ENCODE results near the gene CEBPE.

The CEBPE gene

GRCh38 chr14:23143911-23144310, 24.9 kb upstream of the CEBPE start:
- DNase-seq = no peak
- ATAC-seq = no peak

GRCh38 chr14:23142826-23143225, 23.8 kb upstream of the CEBPE start:
- DNase-seq = no peak
- no peak for ATAC-seq

GRCh38 chr14:23141706-23142444, 22.8 kb upstream of the CEBPE start:
- no peak for DNase-seq

GRCh38 chr14:23140371-23140770, 21.3 kb upstream of the CEBPE start:
- ATAC-seq (no peak), DNase-seq (no peak)

More at GRCh38 chr14:23141706-23142444, 22.8 kb upstream of the CEBPE start:
- ATAC-seq = no peak

GRCh38 chr14:23139874-23140273, 20.8 kb upstream of the CEBPE start:
- DNase-seq = no peak
- no peak for ATAC-seq

GRCh38 chr14:23137813-23138535, 18.9 kb upstream of the CEBPE start:
- DNase-seq (no peak), ATAC-seq (no peak)

- ATAC-seq = no peak
- DNase-seq = no peak
Observed at GRCh38 chr14:23137192-23137812, 18.2 kb upstream of the CEBPE start.

GRCh38 chr14:23136566-23137133, 17.6 kb upstream of the CEBPE start:
- no peak for DNase-seq
- no peak for ATAC-seq

GRCh38 chr14:23132970-23133369, 13.9 kb upstream of the CEBPE start:
- DNase-seq (no peak), ATAC-seq (no peak)

- peak; percentile 44 for ATAC-seq
- DNase-seq = no peak
Observed at GRCh38 chr14:23131482-23131881, 12.4 kb upstream of the CEBPE start.

- ATAC-seq = no peak
- DNase-seq = no peak
Observed at GRCh38 chr14:23130871-23131270, 11.8 kb upstream of the CEBPE start.

- DNase-seq (no peak), ATAC-seq (no peak)
Observed at GRCh38 chr14:23129759-23130316, 10.8 kb upstream of the CEBPE start.

GRCh38 chr14:23128969-23129758, 10.1 kb upstream of the CEBPE start:
- DNase-seq = no peak
- no peak for ATAC-seq

- DNase-seq (no peak), ATAC-seq (no peak)
Observed at GRCh38 chr14:23127861-23128260, 8.8 kb upstream of the CEBPE start.

- DNase-seq (no peak), ATAC-seq (no peak)
Observed at GRCh38 chr14:23126548-23127278, 7.7 kb upstream of the CEBPE start.

GRCh38 chr14:23125933-23126524, 7.0 kb upstream of the CEBPE start:
- ATAC-seq (no peak), DNase-seq (no peak)

- no peak for ATAC-seq
- no peak for DNase-seq
Observed at GRCh38 chr14:23125011-23125410, 6.0 kb upstream of the CEBPE start.

GRCh38 chr14:23124337-23124954, 5.4 kb upstream of the CEBPE start:
- no peak for ATAC-seq

GRCh38 chr14:23123419-23123818, 4.4 kb upstream of the CEBPE start:
- DNase-seq (no peak), ATAC-seq (no peak)

More at GRCh38 chr14:23124337-23124954, 5.4 kb upstream of the CEBPE start:
- DNase-seq = no peak

- ATAC-seq = no peak
- no peak for DNase-seq
Observed at GRCh38 chr14:23122086-23122485, 3.0 kb upstream of the CEBPE start.

Measured in stimulated activated naive CD8-positive, alpha-beta T cell treated with anti-CD3 and anti-CD28 coated beads, Interleukin-15, Interleukin-2, amounts not matched to agents 100 U/mL and 50 U/mL, for 24 hours (primary cell).